HG02884 (cell line): ENCODE results near the gene KCP.

Experiments used
- ATAC-seq: cut with Tn5 transposase; IDR thresholded peaks from one replicate; pipeline ENCODE4 v1.9.1; 2021; ENCODE audit warnings: mild to moderate bottlenecking, moderate library complexity; ENCODE audit not compliant: unreplicated experiment

The KCP gene

GRCh38 chr7:128829391-128830166, 80.9 kb downstream of the KCP start:
- ATAC-seq: no peak

- no peak for ATAC-seq
Measured at GRCh38 chr7:128827971-128828711, 82.4 kb downstream of the KCP start.

GRCh38 chr7:128827248-128827958, 83.1 kb downstream of the KCP start:
- no peak for ATAC-seq

GRCh38 chr7:128826916-128827247, 83.6 kb downstream of the KCP start:
- ATAC-seq: no peak
